Mesothelial cell of epicardium (in vitro differentiated cells): ENCODE results near the gene DENND1A. TPM values are rescaled to one million over a fixed set of nuclear protein-coding genes. Genes with fewer than 3 reads are reported as not detected.
"Not testable (repeated sequence)": the region's sequence is repeated elsewhere in the genome, so short reads cannot be mapped to it uniquely, and the experiment has no call there.

Source experiments
- DNase-seq, 2 experiments: peaks; one replicate each; pipeline ENCODE4 v3.0.0; 2021; ENCODE audit warnings: low spot score in 2 of 2; ENCODE audit not compliant: unreplicated experiment in 2 of 2
- H3K27ac Mint-ChIP-seq: 2 replicates; pipeline ENCODE4 v1.8.0; 2021; ENCODE audit warnings: mixed read lengths
- H3K27me3 Mint-ChIP-seq: 2 replicates; pipeline ENCODE4 v1.8.0; 2021; ENCODE audit warnings: low read depth, mixed read lengths
- H3K36me3 Mint-ChIP-seq: 2 replicates; pipeline ENCODE4 v1.8.0; 2021; ENCODE audit warnings: mixed read lengths
- H3K4me1 Mint-ChIP-seq: 2 replicates; pipeline ENCODE4 v1.8.0; 2021; ENCODE audit warnings: mixed read lengths
- H3K4me3 Mint-ChIP-seq: 2 replicates; pipeline ENCODE4 v1.8.0; 2021; ENCODE audit warnings: mild to moderate bottlenecking, moderate library complexity, mixed read lengths
- H3K9me3 Mint-ChIP-seq: 2 replicates; pipeline ENCODE4 v1.8.0; 2021; ENCODE audit warnings: mixed read lengths
- total RNA-seq: library from RNA; stranded (reverse); gene quantifications from 3 replicates; pipeline ENCODE4 v1.2.1, GENCODE V29; 2021
- TF ChIP-seq, protein P1 (sequence below): fragments of 200-600 bp; sonication (generic); IDR thresholded peaks from one replicate; pipeline ENCODE4 v1.5.0; 2021; ENCODE audit warnings: antibody characterized with exemption; ENCODE audit not compliant: unreplicated experiment

DENND1A gene
- total RNA-seq, 1 donor from 2014 or later: 23.4 TPM

DNA sequence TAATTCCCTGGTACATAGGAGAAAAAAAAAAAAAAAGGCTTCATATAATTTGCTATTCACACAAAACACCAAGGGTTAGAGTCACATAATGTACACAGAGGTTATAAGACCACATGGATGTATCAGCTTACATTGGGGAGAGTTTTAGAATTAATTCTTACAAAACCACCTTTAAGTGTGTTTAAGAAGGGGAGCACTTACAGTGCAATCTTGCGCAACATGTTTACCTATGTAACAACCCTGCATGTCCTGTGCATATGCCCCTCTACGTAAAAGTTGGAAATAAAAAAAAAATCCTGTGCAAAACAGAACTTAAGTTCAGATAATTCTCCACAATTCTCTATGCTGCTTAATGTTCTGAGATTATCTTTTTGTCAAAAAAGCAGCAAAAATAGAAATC lies 190.0 kb downstream of the DENND1A start:
- Mint-ChIP-seq H3K36me3 (no peaks in the 10 kb centered on the region), H3K27me3 (no peaks in the 10 kb centered on the region)
- DNase-seq: no peak

DNA sequence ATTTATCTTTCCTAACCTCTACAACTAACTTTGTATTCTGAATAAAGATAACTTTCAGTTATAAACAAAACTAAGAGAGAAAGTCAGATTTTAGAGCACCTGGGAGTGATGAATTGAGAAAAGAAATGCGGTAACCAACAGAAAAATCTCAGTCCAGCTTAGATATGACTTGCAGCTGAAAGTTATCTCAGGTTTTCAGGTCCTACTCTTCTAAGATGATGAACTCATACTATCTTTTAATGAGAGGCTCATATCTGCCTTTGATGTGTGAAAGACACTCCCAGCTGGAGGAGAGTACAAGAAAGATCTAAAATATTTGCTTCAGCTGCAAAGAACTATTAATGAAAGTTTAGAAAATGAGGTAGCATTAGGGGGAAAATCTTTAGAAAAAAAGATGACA lies 190.5 kb downstream of the DENND1A start:
- no peak for DNase-seq
- no peak overlapping the region for H3K4me3 Mint-ChIP-seq
- no peaks in the 10 kb centered on the region for H3K27me3 Mint-ChIP-seq
- H3K27ac Mint-ChIP-seq: no peak overlapping the region
- H3K4me1 Mint-ChIP-seq: peaks cover 34% of the 10 kb centered on the region
- no peaks in the 10 kb centered on the region for H3K36me3 Mint-ChIP-seq
- H3K9me3 Mint-ChIP-seq: no peaks in the 10 kb centered on the region
- TF ChIP-seq, protein P1, sequence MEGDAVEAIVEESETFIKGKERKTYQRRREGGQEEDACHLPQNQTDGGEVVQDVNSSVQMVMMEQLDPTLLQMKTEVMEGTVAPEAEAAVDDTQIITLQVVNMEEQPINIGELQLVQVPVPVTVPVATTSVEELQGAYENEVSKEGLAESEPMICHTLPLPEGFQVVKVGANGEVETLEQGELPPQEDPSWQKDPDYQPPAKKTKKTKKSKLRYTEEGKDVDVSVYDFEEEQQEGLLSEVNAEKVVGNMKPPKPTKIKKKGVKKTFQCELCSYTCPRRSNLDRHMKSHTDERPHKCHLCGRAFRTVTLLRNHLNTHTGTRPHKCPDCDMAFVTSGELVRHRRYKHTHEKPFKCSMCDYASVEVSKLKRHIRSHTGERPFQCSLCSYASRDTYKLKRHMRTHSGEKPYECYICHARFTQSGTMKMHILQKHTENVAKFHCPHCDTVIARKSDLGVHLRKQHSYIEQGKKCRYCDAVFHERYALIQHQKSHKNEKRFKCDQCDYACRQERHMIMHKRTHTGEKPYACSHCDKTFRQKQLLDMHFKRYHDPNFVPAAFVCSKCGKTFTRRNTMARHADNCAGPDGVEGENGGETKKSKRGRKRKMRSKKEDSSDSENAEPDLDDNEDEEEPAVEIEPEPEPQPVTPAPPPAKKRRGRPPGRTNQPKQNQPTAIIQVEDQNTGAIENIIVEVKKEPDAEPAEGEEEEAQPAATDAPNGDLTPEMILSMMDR: no peak

More for the DNA sequence above, 190.0 kb downstream of the DENND1A start:
- Mint-ChIP-seq H3K4me1 (peaks cover 34% of the 10 kb centered on the region), H3K27ac (no peak overlapping the region), H3K9me3 (no peaks in the 10 kb centered on the region), H3K4me3 (no peak overlapping the region)
- TF ChIP-seq, protein P1: no peak

DNA sequence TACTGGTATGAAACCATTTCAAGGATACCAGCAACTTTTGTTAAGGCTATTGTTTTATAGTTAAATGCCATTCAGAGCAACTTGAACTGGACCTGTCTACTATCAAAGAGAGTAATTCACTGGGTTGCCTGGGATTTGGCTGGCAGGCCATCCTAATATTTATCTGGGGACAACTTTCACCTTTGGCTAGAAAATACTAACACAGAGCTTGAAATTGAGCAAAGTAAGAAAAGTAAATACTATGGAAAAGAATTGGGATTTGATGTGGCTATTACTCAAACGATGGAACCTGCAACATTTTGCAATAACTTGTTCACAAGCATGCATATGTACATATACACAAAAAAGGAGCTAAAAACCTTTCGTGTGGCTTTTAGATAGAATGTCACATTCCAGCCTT lies 191.3 kb downstream of the DENND1A start:
- H3K4me3 Mint-ChIP-seq: no peak overlapping the region
- TF ChIP-seq, protein P1: no peak
- DNase-seq: no peak
- no peak overlapping the region for H3K27ac Mint-ChIP-seq
- no peaks in the 10 kb centered on the region for H3K27me3 Mint-ChIP-seq
- peaks cover 34% of the 10 kb centered on the region for H3K4me1 Mint-ChIP-seq
- no peaks in the 10 kb centered on the region for H3K9me3 Mint-ChIP-seq
- no peaks in the 10 kb centered on the region for H3K36me3 Mint-ChIP-seq

DNA sequence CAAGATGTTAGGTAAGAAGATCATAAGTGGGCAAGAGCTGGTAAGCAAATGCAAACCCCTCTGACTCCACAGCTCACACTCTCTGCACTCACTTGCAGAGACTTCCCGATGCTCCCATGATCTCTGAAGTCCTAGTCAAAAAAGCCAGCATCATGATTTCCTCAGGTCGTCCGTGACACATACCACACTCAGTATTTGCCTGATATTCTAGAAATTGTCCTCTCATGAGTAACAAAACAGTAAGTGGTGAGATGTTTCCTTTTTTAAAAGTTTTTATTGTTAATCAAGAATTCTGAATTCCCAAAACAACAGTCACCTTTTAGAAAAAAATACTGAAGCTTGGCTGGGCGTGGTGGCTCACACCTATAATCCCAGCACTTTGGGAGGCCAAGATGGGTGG lies 194.6 kb downstream of the DENND1A start:
- Mint-ChIP-seq H3K36me3 (peaks cover 2% of the 10 kb centered on the region), H3K9me3 (peaks cover 2% of the 10 kb centered on the region)
- TF ChIP-seq, protein P1: no peak

DNA sequence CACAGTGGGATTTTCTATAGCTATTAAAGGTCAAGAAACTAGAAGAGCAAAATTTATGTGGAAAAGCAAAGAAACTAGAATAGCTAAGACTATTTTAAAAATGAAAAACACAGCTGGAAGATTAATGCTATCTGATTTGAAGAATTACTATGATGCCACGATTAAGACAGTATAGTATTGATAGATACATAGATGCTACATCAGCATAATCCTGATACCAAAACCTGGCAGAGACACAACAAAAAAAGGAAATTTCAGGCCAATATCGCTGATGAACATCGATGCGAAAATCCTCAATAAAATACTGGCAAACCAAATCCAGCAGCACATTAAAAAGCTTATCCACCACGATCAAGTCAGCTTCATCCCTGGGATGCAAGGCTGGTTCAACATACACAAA lies 201.4 kb downstream of the DENND1A start:
- not testable (repeated sequence) for H3K4me1 Mint-ChIP-seq, DNase-seq, H3K27ac Mint-ChIP-seq, H3K4me3 Mint-ChIP-seq, H3K27me3 Mint-ChIP-seq
- peaks cover 31% of the 10 kb centered on the region for H3K9me3 Mint-ChIP-seq
- H3K36me3 Mint-ChIP-seq: peaks cover 19% of the 10 kb centered on the region

More for the DNA sequence above, 194.6 kb downstream of the DENND1A start:
- H3K4me3 Mint-ChIP-seq: no peak overlapping the region
- H3K27ac Mint-ChIP-seq: no peak overlapping the region
- peaks cover 17% of the 10 kb centered on the region for H3K4me1 Mint-ChIP-seq
- H3K27me3 Mint-ChIP-seq: no peaks in the 10 kb centered on the region
- DNase-seq: no peak

DNA sequence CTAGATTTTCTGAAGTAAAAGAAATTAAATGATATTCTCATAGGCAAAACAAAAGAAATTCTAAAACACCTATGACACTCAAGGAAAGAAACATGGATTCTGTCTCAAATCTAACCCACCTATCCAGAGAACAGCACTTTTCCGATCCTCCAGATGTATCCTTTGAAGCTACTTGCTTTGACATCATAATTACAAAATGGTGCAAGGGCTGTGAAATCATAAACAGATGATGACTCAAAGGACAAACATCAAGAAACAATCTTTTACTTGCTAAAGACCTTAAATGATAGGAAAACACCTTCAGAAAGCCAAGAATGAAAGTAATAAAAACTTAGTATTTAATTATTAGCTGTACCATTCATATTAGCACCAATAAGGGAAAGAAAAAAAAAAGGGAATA lies 202.6 kb downstream of the DENND1A start:
- TF ChIP-seq, protein P1: no peak
- no peaks in the 10 kb centered on the region for H3K27me3 Mint-ChIP-seq
- peaks cover 37% of the 10 kb centered on the region for H3K9me3 Mint-ChIP-seq
- no peaks in the 10 kb centered on the region for H3K4me1 Mint-ChIP-seq
- DNase-seq: no peak
- H3K4me3 Mint-ChIP-seq: no peak overlapping the region
- no peak overlapping the region for H3K27ac Mint-ChIP-seq
- H3K36me3 Mint-ChIP-seq: peaks cover 29% of the 10 kb centered on the region
